ENCODE data around the gene CEP57. TPM values are rescaled to one million over a fixed set of nuclear protein-coding genes. Genes with fewer than 3 reads are reported as not detected.

Gene CEP57
- total RNA-seq, 1 experiment from 2014 or later: 73.7 TPM

DNA sequence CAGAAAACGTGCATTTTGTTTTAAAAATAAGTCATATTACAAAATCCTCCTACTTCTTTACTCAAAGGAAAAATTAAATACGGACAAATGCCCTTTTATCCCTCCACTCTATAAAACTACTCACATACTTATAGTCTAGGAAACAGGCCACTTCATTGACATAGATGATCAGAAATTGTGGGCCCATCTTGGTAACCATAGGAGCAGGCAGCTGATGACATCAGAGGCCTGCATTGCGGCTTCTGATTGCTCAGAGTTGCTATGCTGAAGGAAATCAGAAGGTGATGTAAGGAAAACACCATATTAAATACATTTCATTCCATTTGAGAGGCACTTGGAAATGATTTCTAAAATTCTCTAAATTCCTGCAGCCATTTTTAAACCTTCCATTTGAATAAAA, 27.8 kb upstream of the CEP57 start:
- intact Hi-C loops (cut with micrococcal nuclease): loop anchor here (5.0 to 10.0 kb wide), 2 partner anchors 662 to 790 kb away; partner anchors contain the start of genes CWC15 and KDM4D
- CTCF ChIA-PET: interaction anchor here (1.1 to 12.7 kb wide), 11 partner anchors 26 to 1140 kb away, joined by 3 to 302 read pairs (median 5); partner anchors contain the start of gene SESN3
- Mint-ChIP-seq H3K27me3 (ENCODE audit: insufficient read depth, unreplicated experiment) (no peaks in the 10 kb centered on the region), H3K9me3 (ENCODE audit: unreplicated experiment) (no peaks in the 10 kb centered on the region), H3K4me1 (ENCODE audit: insufficient read depth, unreplicated experiment) (peaks cover 8% of the 10 kb centered on the region), H3K27ac (ENCODE audit: low read depth, unreplicated experiment) (no peak overlapping the region), H3K36me3 (ENCODE audit: insufficient read depth, unreplicated experiment) (no peaks in the 10 kb centered on the region), H3K4me3 (ENCODE audit: unreplicated experiment) (no peak overlapping the region)
- no peak for DNase-seq (ENCODE audit: unreplicated experiment)
- no TSS peak for BruUV-seq (replicated peaks)
- POLR2A ChIA-PET: interaction anchor here (0.5 to 1.4 kb wide), 5 partner anchors 8 to 610 kb away, joined by 3 to 5 read pairs (median 4); no protein-coding TSS in a partner anchor
- TF ChIP-seq, protein P1, sequence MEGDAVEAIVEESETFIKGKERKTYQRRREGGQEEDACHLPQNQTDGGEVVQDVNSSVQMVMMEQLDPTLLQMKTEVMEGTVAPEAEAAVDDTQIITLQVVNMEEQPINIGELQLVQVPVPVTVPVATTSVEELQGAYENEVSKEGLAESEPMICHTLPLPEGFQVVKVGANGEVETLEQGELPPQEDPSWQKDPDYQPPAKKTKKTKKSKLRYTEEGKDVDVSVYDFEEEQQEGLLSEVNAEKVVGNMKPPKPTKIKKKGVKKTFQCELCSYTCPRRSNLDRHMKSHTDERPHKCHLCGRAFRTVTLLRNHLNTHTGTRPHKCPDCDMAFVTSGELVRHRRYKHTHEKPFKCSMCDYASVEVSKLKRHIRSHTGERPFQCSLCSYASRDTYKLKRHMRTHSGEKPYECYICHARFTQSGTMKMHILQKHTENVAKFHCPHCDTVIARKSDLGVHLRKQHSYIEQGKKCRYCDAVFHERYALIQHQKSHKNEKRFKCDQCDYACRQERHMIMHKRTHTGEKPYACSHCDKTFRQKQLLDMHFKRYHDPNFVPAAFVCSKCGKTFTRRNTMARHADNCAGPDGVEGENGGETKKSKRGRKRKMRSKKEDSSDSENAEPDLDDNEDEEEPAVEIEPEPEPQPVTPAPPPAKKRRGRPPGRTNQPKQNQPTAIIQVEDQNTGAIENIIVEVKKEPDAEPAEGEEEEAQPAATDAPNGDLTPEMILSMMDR (IDR thresholded peaks at IDR 0.05; ENCODE audit: unreplicated experiment): no peak

DNA sequence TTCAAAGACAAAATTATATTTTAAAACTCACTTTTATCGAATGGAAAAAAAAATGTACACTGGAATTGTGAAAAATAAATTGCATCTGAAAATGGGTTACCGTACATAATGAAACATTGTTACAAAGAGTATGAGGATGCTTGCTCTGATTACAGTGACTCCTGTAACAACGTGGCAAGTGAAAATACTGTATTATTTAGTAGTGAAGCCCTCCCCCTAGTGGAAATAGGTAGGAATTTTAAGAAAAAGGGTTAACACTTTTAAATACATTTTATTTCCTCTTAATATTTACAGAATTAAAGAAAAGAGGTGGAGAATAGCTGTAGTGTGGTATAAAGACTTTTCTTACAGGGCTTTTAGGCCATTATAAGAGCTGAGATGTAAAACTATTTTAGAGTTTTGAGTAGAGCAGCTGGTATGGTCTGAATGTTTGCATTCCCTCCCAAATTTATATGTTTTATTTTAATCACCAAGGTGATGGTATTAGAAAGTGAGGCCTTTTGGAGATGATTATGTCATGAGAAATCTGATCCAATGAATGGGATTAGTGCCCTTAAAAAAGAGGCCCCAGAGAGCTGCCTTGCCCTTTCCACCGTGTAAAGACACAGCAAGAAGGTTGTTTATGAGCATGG, 25.9 kb upstream of the CEP57 start:
- Mint-ChIP-seq H3K4me3 (ENCODE audit: unreplicated experiment) (no peak overlapping the region), H3K4me1 (ENCODE audit: insufficient read depth, unreplicated experiment) (peaks cover 10% of the 10 kb centered on the region), H3K27ac (ENCODE audit: low read depth, unreplicated experiment) (no peak overlapping the region), H3K36me3 (ENCODE audit: insufficient read depth, unreplicated experiment) (no peaks in the 10 kb centered on the region), H3K9me3 (ENCODE audit: unreplicated experiment) (no peaks in the 10 kb centered on the region), H3K27me3 (ENCODE audit: insufficient read depth, unreplicated experiment) (no peaks in the 10 kb centered on the region)
- intact Hi-C loops (cut with micrococcal nuclease): loop anchor here (1.0 to 10.0 kb wide), 5 partner anchors 59 to 792 kb away; partner anchors contain the start of genes CWC15, KDM4D and SRSF8
- TF ChIP-seq, protein P1 (IDR thresholded peaks at IDR 0.05; ENCODE audit: unreplicated experiment): peak; percentile 61
- POLR2A ChIA-PET: interaction anchor here (0.6 to 1.6 kb wide), 4 partner anchors 25 to 796 kb away, joined by 3 to 4 read pairs (median 3); partner anchors contain the start of gene FAM76B
- peak; percentile 54 for DNase-seq (ENCODE audit: unreplicated experiment)
- no TSS peak for BruUV-seq (replicated peaks)
- CTCF ChIA-PET: interaction anchor here (0.6 to 12.7 kb wide), 25 partner anchors 9 to 1141 kb away, joined by 3 to 302 read pairs (median 4); partner anchors contain the start of gene SESN3

DNA sequence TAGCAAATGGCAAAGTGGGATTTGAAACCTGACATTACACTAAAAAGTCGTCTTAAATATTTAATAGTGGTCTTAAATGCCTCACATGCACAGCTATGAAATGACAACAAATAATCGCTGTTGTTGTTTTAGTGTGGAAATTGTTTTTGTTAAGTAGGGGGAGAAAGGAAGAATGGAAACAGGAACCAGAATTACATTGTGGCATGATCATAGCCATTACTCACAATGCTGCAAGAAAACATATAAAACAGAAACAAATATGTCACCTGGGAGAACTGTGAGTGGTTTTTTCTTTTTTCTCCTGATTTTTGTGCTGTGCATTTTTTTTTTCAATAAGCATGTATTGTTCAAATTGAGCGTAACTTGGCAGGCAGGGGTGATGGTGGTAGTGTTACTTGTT, 23.6 kb upstream of the CEP57 start:
- TF ChIP-seq, protein P1 (IDR thresholded peaks at IDR 0.05; ENCODE audit: unreplicated experiment): no peak
- Mint-ChIP-seq H3K36me3 (ENCODE audit: insufficient read depth, unreplicated experiment) (peaks cover 6% of the 10 kb centered on the region), H3K9me3 (ENCODE audit: unreplicated experiment) (no peaks in the 10 kb centered on the region), H3K27ac (ENCODE audit: low read depth, unreplicated experiment) (no peak overlapping the region), H3K27me3 (ENCODE audit: insufficient read depth, unreplicated experiment) (no peaks in the 10 kb centered on the region), H3K4me1 (ENCODE audit: insufficient read depth, unreplicated experiment) (peaks cover 10% of the 10 kb centered on the region), H3K4me3 (ENCODE audit: unreplicated experiment) (no peak overlapping the region)
- no peak for DNase-seq (ENCODE audit: unreplicated experiment)
- ChIA-PET CTCF (interaction anchor here (0.7 to 12.7 kb wide), 6 partner anchors 11 to 613 kb away, joined by 3 to 302 read pairs (median 4); no protein-coding TSS in a partner anchor), POLR2A (interaction anchor here (0.8 to 2.2 kb wide), 6 partner anchors 612 to 1640 kb away, joined by 3 to 9 read pairs (median 6); no protein-coding TSS in a partner anchor)
- BruUV-seq (replicated peaks): no TSS peak
- intact Hi-C loops (cut with micrococcal nuclease): loop anchor here (10.0 kb wide), 1 partner anchor 658 kb away; no protein-coding TSS in a partner anchor

DNA sequence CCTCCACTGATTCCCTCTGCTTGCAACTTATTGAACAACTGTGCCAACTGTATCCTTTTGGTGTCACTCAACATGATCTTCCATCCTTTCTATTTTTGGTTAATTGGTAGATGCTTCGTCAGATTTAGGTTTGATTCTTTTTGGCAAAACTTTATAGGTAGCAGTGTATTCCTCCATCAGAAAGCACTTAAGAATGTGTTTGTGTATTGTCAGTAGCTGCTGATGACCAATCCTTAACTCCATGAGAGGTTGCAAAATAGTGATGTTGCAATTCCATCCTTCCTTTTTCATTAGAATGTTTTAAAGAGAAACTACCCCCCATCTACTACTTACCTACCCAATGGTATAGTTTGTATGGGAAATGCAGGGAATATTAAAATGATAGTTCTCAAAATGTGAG, 22.8 kb upstream of the CEP57 start:
- Mint-ChIP-seq H3K36me3 (ENCODE audit: insufficient read depth, unreplicated experiment) (peaks cover 14% of the 10 kb centered on the region), H3K4me1 (ENCODE audit: insufficient read depth, unreplicated experiment) (peaks cover 10% of the 10 kb centered on the region), H3K27me3 (ENCODE audit: insufficient read depth, unreplicated experiment) (no peaks in the 10 kb centered on the region), H3K27ac (ENCODE audit: low read depth, unreplicated experiment) (peak overlapping the region; percentile 62), H3K9me3 (ENCODE audit: unreplicated experiment) (no peaks in the 10 kb centered on the region), H3K4me3 (ENCODE audit: unreplicated experiment) (no peak overlapping the region)
- ChIA-PET POLR2A (interaction anchor here (0.7 to 2.4 kb wide), 9 partner anchors 10 to 700 kb away, joined by 3 to 10 read pairs (median 8); partner anchors contain the start of genes CEP57 and FAM76B), CTCF (interaction anchor here (0.6 to 12.7 kb wide), 5 partner anchors 24 to 697 kb away, joined by 3 to 302 read pairs (median 4); no protein-coding TSS in a partner anchor)
- TSS peak; percentile 14 for BruUV-seq (replicated peaks)
- intact Hi-C loops (cut with micrococcal nuclease): loop anchor here (10.0 kb wide), 1 partner anchor 657 kb away; no protein-coding TSS in a partner anchor
- TF ChIP-seq, protein P1 (IDR thresholded peaks at IDR 0.05; ENCODE audit: unreplicated experiment): no peak
- peak; percentile 79 for DNase-seq (ENCODE audit: unreplicated experiment)
